Left ventricle myocardium inferior (tissue), 1 donor: ENCODE measurements around the gene PLEKHO1. TPM values are rescaled to one million over a fixed set of nuclear protein-coding genes. Genes with fewer than 3 reads are reported as not detected.

ENCODE experiments used
- DNase-seq: peaks from one replicate; pipeline ENCODE4 v3.0.0-alpha.2; 2020
- H3K27ac ChIP-seq: fragments of 200-600 bp; replicated peaks from 2 replicates; pipeline ENCODE4 v1.8.0; 2021
- H3K27me3 ChIP-seq: fragments of 200-600 bp; 2 replicates; pipeline ENCODE4 v1.8.0; 2021; ENCODE audit warnings: low read depth
- H3K36me3 ChIP-seq: fragments of 200-600 bp; 2 replicates; pipeline ENCODE4 v1.8.0; 2021
- H3K4me1 ChIP-seq: fragments of 200-600 bp; 2 replicates; pipeline ENCODE4 v1.8.0; 2021
- H3K4me3 ChIP-seq: fragments of 200-600 bp; 2 replicates; pipeline ENCODE4 v1.8.0; 2021; ENCODE audit warnings: mild to moderate bottlenecking, moderate library complexity
- H3K9me3 ChIP-seq: fragments of 200-600 bp; replicated peaks from 2 replicates; pipeline ENCODE4 v1.8.0; 2021
- CTCF ChIP-seq: fragments of 200-600 bp; IDR thresholded peaks from 2 replicates; pipeline ENCODE4 v1.8.0; 2021; ENCODE audit warnings: antibody characterized with exemption, mild to moderate bottlenecking, borderline replicate concordance
- intact Hi-C: fragments of 100-400 bp; cut with micrococcal nuclease; formaldehyde crosslinking; loops from one replicate; pipeline ENCODE4 v1.11.0; 2022
- total RNA-seq: library from RNA; stranded (reverse); fragmentation: NEBNext Ultra II Directional; extraction: Animal tissue kit (Norgen Biotek cat#: 25700); gene quantifications from one replicate; pipeline ENCODE4 v1.2.1, GENCODE V29; 2021
- donor health status: DM: no; HTN: yes; CAD: no; lungs with severe emphysema.

PLEKHO1 gene
- total RNA-seq, 1 donor from 2014 or later: 49.4 TPM

DNA sequence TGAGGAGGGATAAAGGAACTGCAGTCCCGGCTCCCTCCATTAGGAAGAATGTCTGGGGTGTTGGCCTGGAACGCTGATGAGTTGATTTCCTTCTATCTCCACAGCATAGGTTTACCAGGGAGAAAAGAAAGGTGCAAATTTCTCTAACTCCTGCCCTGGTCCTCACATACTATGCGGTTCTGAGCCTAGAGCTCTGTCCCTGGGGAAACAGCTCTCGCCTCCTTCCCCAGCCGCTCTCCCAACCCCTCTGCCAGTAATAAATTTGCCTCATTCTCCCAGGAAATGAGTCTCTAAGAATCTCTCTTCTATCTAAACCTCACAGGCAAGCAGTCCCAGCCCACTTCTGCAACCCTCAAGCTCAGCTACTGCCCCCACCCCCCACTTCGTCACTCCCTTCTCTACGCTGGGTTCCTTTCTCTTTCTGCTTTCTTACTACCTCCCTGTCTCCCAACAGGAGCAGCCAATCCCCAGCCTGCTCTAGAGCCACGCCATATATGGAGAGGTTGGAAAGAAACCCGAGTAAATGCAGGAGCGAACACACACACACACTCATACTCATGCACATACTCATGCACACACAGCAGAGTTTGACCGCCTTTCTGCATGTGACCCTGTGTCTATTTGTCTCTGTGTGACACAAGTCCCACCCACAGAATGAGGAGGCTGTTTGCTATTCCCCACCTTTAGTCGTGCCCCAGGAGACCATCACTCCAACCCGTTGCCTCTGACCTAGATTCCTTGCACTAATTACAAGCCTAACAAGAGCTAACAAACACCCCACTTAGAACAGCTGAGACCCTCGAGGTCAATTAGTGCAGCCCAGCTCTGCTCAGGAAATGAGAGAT, 13.4 kb downstream of the PLEKHO1 start:
- DNase-seq: peak; percentile 83
- intact Hi-C loops: loop anchor here (10.0 kb wide), 1 partner anchor 198 kb away; no protein-coding TSS in a partner anchor
- H3K9me3 ChIP-seq: no peaks in the 10 kb centered on the region
- peak overlapping the region; percentile 56 for H3K4me3 ChIP-seq
- H3K36me3 ChIP-seq: peaks cover 21% of the 10 kb centered on the region
- peaks cover 45% of the 10 kb centered on the region for H3K4me1 ChIP-seq
- H3K27me3 ChIP-seq: no peaks in the 10 kb centered on the region
- no peak for TF ChIP-seq CTCF
- peak overlapping the region; percentile 91 for H3K27ac ChIP-seq

DNA sequence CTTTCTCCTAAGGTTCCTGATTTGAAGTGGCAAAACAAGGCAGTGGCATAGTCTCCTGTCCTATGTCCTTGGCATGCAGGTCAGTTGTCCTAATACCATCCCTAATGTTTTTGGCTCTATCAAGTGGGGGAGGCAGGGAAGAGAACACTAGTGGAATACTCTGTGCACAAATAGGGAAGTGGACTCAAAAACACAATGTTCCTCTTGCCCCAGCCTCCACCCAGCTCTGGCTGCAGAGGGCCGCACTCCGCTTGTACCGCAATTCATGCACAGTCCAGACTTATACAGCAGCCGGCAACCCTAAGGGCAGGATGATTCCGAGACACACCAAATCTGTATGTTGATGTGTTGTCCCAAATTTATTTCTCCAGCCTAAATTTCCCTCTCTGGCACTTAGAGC, 14.5 kb downstream of the PLEKHO1 start:
- no peaks in the 10 kb centered on the region for H3K9me3 ChIP-seq
- peaks cover 49% of the 10 kb centered on the region for H3K4me1 ChIP-seq
- peaks cover 10% of the 10 kb centered on the region for H3K36me3 ChIP-seq
- no peak overlapping the region for H3K4me3 ChIP-seq
- TF ChIP-seq CTCF: no peak
- DNase-seq: peak; percentile 34
- intact Hi-C loops: loop anchor here (10.0 kb wide), 1 partner anchor 199 kb away; no protein-coding TSS in a partner anchor
- H3K27ac ChIP-seq: peak overlapping the region; percentile 91
- H3K27me3 ChIP-seq: no peaks in the 10 kb centered on the region

- Histone ChIP-seq H3K9me3 (no peaks in the 10 kb centered on the region), H3K4me3 (no peak overlapping the region), H3K4me1 (peaks cover 49% of the 10 kb centered on the region), H3K27me3 (no peaks in the 10 kb centered on the region), H3K27ac (peak overlapping the region; percentile 91), H3K36me3 (peaks cover 4% of the 10 kb centered on the region)
- no peak for TF ChIP-seq CTCF
- DNase-seq: no peak
- intact Hi-C loops: loop anchor here (5.0 to 10.0 kb wide), 2 partner anchors 92 to 200 kb away; no protein-coding TSS in a partner anchor
These were observed 15.1 kb downstream of the PLEKHO1 start for GRCh38 chr1:150164779-150165178.

DNA sequence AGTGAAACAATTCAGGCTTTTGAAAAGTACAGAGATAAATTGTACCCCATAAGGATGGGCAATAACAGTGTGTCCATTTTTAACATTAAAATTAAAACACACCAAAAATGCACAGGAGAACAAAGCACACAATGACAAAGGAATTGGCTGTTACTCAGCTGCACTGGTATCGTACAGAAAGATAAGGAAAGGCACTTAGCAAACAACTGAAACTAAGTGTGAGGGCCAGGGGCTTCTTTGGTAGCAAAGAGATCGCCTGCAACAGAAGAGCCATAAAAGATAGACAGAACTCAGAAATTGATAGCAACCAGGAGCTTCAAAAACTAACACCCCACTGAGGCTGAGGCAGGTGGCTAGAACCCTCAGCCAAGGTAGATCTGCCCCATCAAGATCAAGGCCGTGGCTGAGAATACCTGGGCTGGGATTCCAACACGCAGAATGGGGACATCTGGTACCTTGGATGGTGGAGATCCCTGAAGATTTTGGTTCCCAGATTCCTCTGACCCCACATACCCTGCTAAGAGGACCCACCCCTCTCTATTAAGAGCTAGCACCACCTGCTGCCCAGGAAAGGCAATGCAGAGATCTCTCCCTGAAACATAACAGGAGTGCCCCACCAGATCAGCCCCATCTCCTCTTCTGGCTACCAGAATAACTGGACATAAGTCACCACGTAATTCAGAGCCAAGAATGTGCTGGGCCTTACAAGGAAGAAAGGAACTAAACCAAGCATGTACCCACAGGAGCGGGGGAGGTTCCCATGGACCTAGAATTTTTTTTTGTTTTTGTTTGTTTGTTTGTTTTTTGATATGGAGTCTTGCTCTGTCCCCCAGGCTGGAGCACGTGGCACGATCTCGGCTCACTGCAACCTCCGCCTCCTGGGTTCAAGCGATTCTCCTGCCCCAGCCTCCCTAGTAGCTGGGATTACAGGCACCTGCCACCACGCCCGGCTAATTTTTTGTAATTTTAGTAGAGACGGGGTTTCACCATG, 16.2 kb downstream of the PLEKHO1 start:
- intact Hi-C loops: loop anchor here (5.0 to 10.0 kb wide), 2 partner anchors 94 to 201 kb away; no protein-coding TSS in a partner anchor
- TF ChIP-seq CTCF: peak; percentile 69
- Histone ChIP-seq H3K4me1 (peaks cover 49% of the 10 kb centered on the region), H3K9me3 (no peaks in the 10 kb centered on the region), H3K27ac (peak overlapping the region; percentile 91), H3K36me3 (no peaks in the 10 kb centered on the region), H3K4me3 (no peak overlapping the region), H3K27me3 (no peaks in the 10 kb centered on the region)
- DNase-seq: peak; percentile 39

DNA sequence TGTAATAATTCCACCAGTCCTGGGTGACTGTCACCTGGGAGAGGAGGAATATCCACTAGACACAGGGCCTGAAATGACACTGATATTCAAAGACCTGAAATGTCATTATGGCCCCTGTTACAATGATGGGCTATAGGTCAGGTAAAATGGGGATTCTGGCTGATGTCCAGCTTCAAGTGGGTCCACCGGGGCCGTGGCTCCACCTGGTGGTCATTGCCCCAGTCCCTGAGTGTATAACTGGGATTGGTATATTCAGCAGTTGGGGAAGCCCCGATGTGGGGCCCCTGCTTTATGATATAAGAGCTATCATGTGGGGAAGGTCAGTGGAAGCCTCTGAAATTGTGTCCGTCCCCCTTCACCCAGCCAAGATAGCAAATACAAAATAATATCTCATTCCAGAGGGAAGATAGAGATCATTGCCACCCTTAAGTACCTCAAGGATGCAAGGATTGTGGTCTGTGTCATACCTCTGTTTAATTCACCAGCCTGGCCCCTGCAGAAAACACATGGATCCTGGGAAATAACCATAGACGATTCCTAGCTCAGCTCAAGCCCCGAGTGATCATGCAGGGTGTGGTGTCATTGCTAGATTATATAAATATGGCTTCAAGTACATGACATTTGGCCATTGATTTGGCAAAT, 19.4 kb downstream of the PLEKHO1 start:
- Histone ChIP-seq H3K9me3 (no peaks in the 10 kb centered on the region), H3K36me3 (no peaks in the 10 kb centered on the region), H3K4me1 (peaks cover 20% of the 10 kb centered on the region), H3K27ac (no peak overlapping the region), H3K27me3 (no peaks in the 10 kb centered on the region), H3K4me3 (no peak overlapping the region)
- intact Hi-C loops: loop anchor here (5.0 to 10.0 kb wide), 2 partner anchors 97 to 204 kb away; no protein-coding TSS in a partner anchor
- peak; percentile 88 for TF ChIP-seq CTCF
- peak; percentile 67 for DNase-seq
